Heart left ventricle (tissue), 13 donors: ENCODE results near the gene GPRC5D.

Experiments
- POLR2A ChIP-seq, 2 donors: fragments of 450-650 bp; IDR thresholded peaks; one replicate each; pipeline ENCODE4 v1.6.1; 2017; ENCODE audit warnings: antibody characterized with exemption in 2 of 2, mild to moderate bottlenecking in 2 of 2, moderate library complexity in 2 of 2
- TF ChIP-seq, protein P1 (sequence below), 12 donors: fragments of 200-600 bp; sonication (generic) in 4 of 12; IDR thresholded peaks; one replicate each; pipeline versions ENCODE4 v1.5.0 to v1.8.0; 2018 to 2022; ENCODE audit warnings: antibody characterized with exemption in 12 of 12, mild to moderate bottlenecking in 5 of 12
- donor health status: ischemic (EF 13 %, LVEDD 7.1; RV severe dilation, severe dysfunction).
- donor health status: DM: no; HTN: yes; CAD: no.
- donor health status: DM: no; HTN: no; CAD: no.
- donor health status: ischemic (EF 25% LVEDD 6.9; RV normal size, moderate dysfunction).
- donor health status: ischemic (EF 25% LVEDD 5.7; RV mildly dilated, moderate dysfunction).
- donor health status: ischemic (EF 35%, LVEDD 5.7; RV mildly dilated, moderate dysfunction).
- donor health status: nonischemic (EF 11% LVEDD 7.7; RV severe dilation, severe dysfunction).
- donor health status: DM: yes; HTN: yes; CAD: no.
- donor health status: PGD.
- donor health status: ischemic (EF 29% LVEDD 5.4; RV normal size, mild dysfunction).
- donor health status: nonischemic (EF 23%, LVEDD 6.1; RV moderate dilation, normal function).

DNA sequence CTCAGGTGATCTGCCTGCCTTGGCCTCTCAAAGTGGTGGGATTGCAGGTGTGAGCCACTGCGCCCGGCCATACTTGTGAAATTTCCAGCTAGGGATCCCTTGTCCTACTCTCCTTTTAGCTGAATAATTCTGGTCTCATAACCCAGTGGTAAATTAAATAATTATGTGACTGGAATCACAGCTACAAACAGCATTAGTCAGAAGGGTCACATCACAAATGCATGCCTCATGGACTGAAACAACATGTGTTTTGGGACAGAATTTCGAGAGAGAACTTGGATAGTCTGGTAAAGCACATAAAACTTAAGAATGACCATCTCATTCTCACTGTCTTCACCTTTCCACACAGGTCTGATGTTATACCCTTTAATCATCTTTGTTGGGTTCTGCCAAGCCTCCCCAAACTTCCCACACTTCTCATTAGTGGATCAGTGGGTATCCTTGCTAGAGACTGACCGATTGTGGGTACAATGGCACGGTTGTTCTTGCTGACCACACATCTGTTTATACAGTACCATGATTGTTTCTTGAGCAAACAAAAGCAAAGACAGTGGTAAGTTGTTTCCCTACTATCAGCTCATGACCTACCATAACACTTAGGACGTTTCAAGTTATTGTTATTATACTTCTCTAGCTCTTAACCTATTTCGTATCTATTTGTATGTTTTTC lies 5.1 kb downstream of the GPRC5D start:
- TF ChIP-seq, protein P1, sequence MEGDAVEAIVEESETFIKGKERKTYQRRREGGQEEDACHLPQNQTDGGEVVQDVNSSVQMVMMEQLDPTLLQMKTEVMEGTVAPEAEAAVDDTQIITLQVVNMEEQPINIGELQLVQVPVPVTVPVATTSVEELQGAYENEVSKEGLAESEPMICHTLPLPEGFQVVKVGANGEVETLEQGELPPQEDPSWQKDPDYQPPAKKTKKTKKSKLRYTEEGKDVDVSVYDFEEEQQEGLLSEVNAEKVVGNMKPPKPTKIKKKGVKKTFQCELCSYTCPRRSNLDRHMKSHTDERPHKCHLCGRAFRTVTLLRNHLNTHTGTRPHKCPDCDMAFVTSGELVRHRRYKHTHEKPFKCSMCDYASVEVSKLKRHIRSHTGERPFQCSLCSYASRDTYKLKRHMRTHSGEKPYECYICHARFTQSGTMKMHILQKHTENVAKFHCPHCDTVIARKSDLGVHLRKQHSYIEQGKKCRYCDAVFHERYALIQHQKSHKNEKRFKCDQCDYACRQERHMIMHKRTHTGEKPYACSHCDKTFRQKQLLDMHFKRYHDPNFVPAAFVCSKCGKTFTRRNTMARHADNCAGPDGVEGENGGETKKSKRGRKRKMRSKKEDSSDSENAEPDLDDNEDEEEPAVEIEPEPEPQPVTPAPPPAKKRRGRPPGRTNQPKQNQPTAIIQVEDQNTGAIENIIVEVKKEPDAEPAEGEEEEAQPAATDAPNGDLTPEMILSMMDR (IDR thresholded peaks at IDR 0.05): no peak
- TF ChIP-seq POLR2A (IDR thresholded peaks at IDR 0.05): no peak
